Dendritic cell treated with granulocyte-macrophage colony-stimulating factor and Interleukin-4, amounts not matched to agents 40 ng/mL and 50 ng/mL, for 4 days (primary cell): ENCODE measurements around the gene KAT7.

Experiments used
- H3K27ac Mint-ChIP-seq: one replicate; pipeline ENCODE4 v1.8.0; 2022; ENCODE audit warnings: mild to moderate bottlenecking, mixed read lengths
- H3K27me3 Mint-ChIP-seq: one replicate; pipeline ENCODE4 v1.8.0; 2022; ENCODE audit warnings: mild to moderate bottlenecking, mixed read lengths
- H3K36me3 Mint-ChIP-seq: one replicate; pipeline ENCODE4 v1.8.0; 2022; ENCODE audit warnings: low read depth, mixed read lengths
- H3K4me1 Mint-ChIP-seq: one replicate; pipeline ENCODE4 v1.8.0; 2022; ENCODE audit warnings: low read depth, mixed read lengths
- H3K4me3 Mint-ChIP-seq: one replicate; pipeline ENCODE4 v1.8.0; 2022; ENCODE audit warnings: mild to moderate bottlenecking, moderate library complexity, mixed read lengths
- H3K9me3 Mint-ChIP-seq: one replicate; pipeline ENCODE4 v1.8.0; 2022; ENCODE audit warnings: mixed read lengths
- intact Hi-C: fragments of 100-400 bp; cut with micrococcal nuclease; formaldehyde crosslinking; loops from one replicate; pipeline ENCODE4 v1.15.0; 2022

The KAT7 gene

DNA sequence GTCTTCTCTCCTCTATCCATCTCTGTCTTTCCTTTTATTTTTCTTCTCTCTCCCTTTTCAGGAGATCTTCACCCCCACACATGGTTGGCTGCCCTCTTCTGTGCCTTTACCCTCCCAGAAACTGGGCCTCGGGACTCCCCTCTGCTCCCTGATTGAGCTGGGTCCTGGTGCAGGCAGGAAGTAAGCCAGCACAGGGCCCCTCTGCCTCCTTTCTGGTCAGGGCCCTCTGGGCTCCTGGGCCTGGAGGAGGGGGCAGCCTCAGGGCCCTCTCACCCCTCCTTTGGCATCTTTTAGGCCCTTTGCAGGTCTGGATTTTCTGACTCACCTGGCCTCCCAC, 80.5 kb downstream of the KAT7 start:
- H3K27me3 Mint-ChIP-seq = peaks cover 7% of the 10 kb centered on the region

DNA sequence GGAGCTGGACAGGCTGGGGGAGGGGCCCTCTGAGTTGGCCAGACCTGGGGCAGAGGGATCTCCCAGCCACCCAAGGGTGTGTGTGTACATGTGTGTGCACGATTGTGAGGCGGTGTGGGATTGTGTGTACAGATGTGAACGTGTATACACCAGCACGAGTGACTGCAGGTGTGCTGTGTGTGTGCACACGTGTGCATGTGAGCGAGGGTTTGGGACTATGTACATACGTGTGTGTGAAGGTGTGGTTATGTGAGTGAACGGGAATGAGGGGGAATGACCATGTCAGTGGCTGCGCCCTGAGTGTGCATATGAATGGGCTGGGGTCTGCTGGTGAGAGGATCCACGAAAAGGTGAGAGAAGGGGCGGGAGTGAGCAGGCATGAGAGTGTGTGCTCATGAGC, 81.8 kb downstream of the KAT7 start:
- no peak overlapping the region for H3K27ac Mint-ChIP-seq
- peaks cover 16% of the 10 kb centered on the region for H3K27me3 Mint-ChIP-seq
- peaks cover 6% of the 10 kb centered on the region for H3K4me1 Mint-ChIP-seq
- no peak overlapping the region for H3K4me3 Mint-ChIP-seq
- intact Hi-C loops = no loop called here
- H3K36me3 Mint-ChIP-seq = no peaks in the 10 kb centered on the region
- no peaks in the 10 kb centered on the region for H3K9me3 Mint-ChIP-seq

More for the DNA sequence above, 80.5 kb downstream of the KAT7 start:
- H3K9me3 Mint-ChIP-seq = no peaks in the 10 kb centered on the region
- H3K27ac Mint-ChIP-seq = no peak overlapping the region
- intact Hi-C loops = no loop called here
- peaks cover 6% of the 10 kb centered on the region for H3K4me1 Mint-ChIP-seq
- H3K4me3 Mint-ChIP-seq = no peak overlapping the region
- H3K36me3 Mint-ChIP-seq = no peaks in the 10 kb centered on the region

DNA sequence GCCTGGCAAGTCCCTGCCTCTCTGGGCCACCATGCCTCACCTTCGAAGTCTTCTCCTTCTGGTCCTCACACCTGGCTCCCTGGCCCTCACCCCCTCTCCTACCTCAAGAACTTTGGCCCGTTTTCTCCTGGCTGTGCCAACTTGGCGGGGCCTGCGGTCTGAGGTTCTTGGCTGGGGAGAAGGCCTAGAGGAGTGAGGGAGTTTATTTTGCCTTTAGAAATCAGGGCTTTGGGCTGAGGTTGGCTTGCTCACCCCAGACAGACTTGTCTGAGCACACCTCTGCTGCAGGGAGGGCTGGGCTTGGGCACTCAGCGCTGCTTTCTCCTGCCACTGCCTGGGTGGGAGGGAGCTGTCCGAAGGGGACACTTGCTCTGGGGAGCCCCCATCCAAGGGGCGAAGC, 82.7 kb downstream of the KAT7 start:
- Mint-ChIP-seq H3K36me3 (no peaks in the 10 kb centered on the region), H3K4me3 (no peak overlapping the region), H3K27me3 (peaks cover 22% of the 10 kb centered on the region), H3K9me3 (no peaks in the 10 kb centered on the region), H3K4me1 (peaks cover 6% of the 10 kb centered on the region), H3K27ac (no peak overlapping the region)
- intact Hi-C loops = no loop called here

DNA sequence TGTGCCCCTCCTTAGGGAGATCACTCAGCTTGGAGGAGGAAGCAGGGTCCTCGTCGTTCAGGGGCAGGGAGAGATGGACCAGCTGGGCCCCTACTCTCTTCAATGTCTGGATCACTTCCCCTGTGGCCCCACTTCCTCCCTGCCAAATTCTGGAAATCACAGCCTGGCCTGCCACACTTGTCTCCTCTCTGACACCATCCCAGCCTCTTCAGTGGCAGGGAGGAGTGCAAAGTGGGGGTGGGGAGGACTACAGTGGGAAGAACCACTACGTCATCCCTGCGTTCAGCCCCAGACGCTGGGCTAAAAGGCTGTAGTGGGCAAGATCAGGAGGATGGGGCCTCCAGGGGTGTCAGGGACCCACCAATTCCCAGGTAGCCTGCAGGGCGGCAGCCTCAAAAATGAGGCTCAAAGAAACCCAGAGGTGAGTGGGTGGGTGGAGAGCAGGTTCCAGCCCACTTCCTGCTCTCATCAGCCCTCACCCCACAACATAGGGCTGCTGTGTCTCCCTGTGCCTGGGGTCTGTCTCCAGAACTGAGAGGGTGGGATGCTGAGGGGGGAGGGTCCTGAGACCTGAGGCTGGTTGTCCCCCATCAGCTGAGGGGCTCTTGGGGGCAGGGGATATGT, 84.4 kb downstream of the KAT7 start:
- Mint-ChIP-seq H3K4me1 (peaks cover 6% of the 10 kb centered on the region), H3K27me3 (peaks cover 28% of the 10 kb centered on the region), H3K9me3 (no peaks in the 10 kb centered on the region), H3K27ac (no peak overlapping the region), H3K36me3 (no peaks in the 10 kb centered on the region), H3K4me3 (no peak overlapping the region)
- intact Hi-C loops = no loop called here

DNA sequence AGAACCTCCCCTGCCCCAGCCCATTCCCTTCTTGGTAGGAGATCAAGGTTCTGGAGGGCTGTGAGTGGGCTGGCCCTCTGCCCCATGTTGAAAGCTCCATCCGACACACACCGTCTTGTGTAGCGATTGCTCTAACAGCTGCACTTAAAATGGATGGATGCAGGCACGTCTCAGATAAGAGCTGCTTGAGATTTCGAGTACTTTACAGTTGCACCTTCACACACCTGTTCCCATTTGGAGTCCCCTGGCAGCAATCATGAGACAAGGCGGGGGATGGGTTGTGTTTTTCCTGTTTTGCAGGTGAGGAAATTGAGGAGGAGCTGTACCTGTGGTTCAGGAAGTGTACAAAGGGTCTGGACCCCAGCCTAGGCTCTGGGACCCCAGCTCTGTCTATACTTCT, 85.0 kb downstream of the KAT7 start:
- Mint-ChIP-seq H3K27ac (no peak overlapping the region), H3K36me3 (no peaks in the 10 kb centered on the region), H3K4me1 (peaks cover 6% of the 10 kb centered on the region), H3K4me3 (no peak overlapping the region), H3K27me3 (peaks cover 32% of the 10 kb centered on the region), H3K9me3 (no peaks in the 10 kb centered on the region)
- intact Hi-C loops = no loop called here

DNA sequence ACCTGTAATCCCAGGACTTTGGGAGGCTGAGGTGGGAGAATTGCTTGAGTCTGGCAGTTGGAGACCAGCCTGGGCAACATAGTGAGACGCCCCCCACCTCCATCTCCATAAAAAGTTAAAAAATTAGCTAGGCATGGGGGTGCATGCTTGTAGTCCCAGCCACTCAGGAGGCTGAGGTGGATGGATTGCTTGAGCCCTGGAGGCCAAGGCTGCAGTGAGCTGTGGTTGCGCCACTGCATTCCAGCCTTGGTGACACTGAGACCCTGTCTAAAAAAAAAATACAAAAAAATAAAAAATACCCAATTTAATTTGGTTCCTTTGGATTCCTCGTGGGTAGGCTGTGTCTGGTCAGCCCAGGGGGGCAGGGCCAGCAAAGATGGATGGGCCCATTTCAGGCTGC, 85.4 kb downstream of the KAT7 start:
- intact Hi-C loops = no loop called here
- Mint-ChIP-seq H3K27ac (no peak overlapping the region), H3K9me3 (no peaks in the 10 kb centered on the region), H3K4me1 (peaks cover 6% of the 10 kb centered on the region), H3K36me3 (no peaks in the 10 kb centered on the region), H3K27me3 (peaks cover 31% of the 10 kb centered on the region), H3K4me3 (no peak overlapping the region)

DNA sequence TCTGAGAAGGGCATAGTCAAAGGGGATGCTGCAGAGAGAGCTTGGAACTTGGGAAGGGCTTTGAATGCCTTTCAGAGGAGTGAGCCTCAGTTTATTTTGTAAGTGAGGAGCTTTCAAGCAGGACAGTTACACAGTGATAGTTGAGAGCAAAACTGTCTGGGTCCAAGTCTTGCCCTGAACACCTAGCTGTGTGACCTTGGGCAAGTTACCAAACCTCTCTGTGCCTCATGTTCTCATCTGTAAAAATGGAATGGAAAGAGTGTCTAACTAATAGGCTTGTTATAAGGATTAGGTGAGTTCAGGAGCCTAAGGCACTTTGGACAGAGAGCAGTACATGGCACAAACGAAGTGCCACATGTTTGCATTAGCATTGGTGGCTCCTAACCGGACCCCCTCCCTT, 86.4 kb downstream of the KAT7 start:
- intact Hi-C loops = no loop called here
- Mint-ChIP-seq H3K27me3 (peaks cover 40% of the 10 kb centered on the region), H3K4me1 (peaks cover 6% of the 10 kb centered on the region), H3K27ac (no peak overlapping the region), H3K36me3 (no peaks in the 10 kb centered on the region), H3K4me3 (no peak overlapping the region), H3K9me3 (no peaks in the 10 kb centered on the region)

DNA sequence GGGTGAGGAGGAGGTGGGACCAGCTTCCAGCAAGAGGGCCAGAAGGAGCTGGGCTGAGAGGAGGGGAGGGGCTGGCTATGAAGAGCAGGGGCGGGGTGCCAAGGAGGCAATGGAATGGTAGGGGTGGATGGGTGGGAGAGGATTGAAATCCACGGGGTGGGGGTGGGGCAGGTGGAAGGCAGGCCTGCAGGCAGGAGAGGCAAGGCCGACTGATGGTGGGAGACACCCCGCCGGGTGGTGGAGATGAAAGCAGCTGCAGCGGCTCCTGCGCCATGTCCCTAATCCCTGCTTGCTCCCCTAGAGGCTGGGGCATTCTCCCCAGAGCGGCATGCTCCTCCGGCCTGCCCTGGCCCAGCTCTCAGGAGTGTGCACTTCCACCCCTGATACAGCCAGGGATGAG, 87.2 kb downstream of the KAT7 start:
- H3K27me3 Mint-ChIP-seq = peaks cover 47% of the 10 kb centered on the region
- H3K4me3 Mint-ChIP-seq = no peak overlapping the region
- peaks cover 11% of the 10 kb centered on the region for H3K4me1 Mint-ChIP-seq
- H3K27ac Mint-ChIP-seq = no peak overlapping the region
- no peaks in the 10 kb centered on the region for H3K36me3 Mint-ChIP-seq
- H3K9me3 Mint-ChIP-seq = no peaks in the 10 kb centered on the region
- intact Hi-C loops = no loop called here

DNA sequence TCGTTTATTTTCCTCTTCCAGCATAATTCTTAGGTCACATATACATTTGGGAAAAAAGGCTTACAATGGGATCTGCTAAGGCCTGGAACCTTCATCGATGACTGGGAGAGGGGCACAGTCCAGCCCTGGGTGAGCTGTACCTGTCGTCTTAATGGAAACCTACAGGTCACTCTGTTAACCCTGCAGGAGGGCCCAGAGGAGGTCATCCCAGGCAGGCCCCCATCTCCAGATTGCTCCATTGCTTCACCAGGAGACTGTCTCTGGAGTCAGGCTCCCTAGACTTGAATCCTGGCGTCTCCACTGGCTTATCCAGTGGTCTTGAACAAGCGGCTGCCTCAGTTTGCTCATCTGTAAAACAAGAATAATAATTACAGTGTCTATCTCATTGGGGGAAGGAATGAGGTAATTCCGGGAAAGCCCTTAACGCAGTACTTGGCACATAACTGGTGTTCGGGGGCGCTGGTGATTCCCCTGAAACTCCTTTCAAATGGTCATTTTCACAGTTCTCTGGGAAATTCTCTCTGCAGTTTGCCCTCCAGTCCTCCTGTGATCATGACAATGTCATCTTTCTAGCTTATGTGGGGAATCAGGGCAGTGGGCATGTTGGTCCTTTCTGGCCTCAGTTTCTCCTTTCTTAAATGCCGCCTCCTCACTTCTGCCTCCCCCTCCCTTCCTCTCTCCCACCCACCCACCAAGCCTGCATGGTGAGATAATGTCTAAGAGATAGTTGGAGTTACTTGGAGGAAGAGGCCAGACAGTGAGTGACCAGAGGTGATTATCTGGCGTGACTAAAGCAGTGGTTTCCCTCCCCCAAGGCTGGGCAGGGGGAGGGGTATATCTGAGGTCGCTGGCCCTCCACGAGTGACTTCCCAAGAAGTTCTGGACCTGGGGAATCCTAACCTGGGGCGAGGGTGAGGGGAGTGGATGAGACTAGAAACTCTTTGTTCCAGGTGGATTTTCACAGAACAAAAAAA, 90.7 kb downstream of the KAT7 start:
- Mint-ChIP-seq H3K9me3 (no peaks in the 10 kb centered on the region), H3K27me3 (peaks cover 76% of the 10 kb centered on the region), H3K27ac (no peak overlapping the region), H3K4me3 (no peak overlapping the region), H3K36me3 (no peaks in the 10 kb centered on the region), H3K4me1 (peaks cover 8% of the 10 kb centered on the region)
- intact Hi-C loops = no loop called here

DNA sequence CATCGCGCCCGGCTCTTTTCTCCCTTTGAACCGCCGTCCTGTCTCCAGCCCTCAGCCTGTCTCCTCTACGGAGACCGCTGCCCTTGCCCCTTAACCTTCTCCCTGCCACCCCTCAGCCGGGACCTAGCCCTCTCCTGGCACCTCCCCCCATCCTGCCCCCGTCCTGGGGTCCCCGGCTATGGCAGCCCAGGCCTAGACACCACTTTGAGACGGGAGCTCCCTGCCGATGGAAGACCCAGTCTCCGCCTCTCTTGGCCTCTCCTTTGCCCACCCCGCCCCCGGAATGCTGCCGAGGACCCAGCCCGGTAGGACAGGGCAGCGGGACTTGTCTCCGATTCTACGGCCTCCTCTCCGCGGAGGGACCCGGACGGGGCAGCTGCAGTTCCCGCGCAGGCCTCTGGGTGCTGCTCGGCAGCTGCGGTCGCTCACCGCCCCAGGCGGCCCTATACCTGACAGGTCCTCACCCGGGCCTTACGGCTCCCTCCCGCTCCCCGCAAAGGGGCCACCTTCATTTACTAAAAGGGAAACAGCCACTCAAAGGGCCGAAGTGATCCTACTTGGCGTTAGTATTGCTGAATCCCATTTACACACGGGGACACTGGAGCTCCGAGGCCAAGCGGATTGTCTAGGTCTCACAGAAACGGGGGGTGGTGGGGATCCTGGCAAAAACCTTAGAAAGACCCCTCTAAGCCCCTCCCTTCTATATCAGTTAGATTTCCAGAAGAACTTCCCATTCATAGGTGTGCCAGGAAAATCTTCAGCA, 92.0 kb downstream of the KAT7 start:
- Mint-ChIP-seq H3K27ac (no peak overlapping the region), H3K4me3 (no peak overlapping the region), H3K9me3 (no peaks in the 10 kb centered on the region), H3K36me3 (no peaks in the 10 kb centered on the region), H3K4me1 (peaks cover 8% of the 10 kb centered on the region), H3K27me3 (peaks cover 75% of the 10 kb centered on the region)
- intact Hi-C loops = loop anchor here (1.0 kb wide), 1 partner anchor 116 kb away; no protein-coding TSS in a partner anchor

DNA sequence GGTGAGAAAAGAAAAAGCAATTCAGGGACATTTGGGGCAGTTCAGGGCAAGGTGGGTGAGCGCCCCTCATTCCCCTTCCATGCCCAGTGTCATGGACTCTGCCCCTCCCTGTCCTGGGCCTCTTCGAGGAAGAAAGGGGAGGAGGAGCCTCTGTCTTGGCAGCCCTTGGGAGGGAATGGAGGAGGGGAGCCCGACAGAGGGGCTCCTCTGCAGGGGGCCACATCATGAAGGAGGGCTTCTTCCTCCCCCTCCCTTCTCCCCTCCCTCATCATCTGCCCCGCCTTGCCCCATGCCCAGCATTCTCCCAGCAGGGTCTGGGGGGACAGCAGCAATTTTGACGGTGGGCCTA, 92.5 kb downstream of the KAT7 start:
- H3K4me1 Mint-ChIP-seq = peaks cover 8% of the 10 kb centered on the region
- H3K36me3 Mint-ChIP-seq = no peaks in the 10 kb centered on the region
- no peak overlapping the region for H3K4me3 Mint-ChIP-seq
- H3K27me3 Mint-ChIP-seq = peaks cover 76% of the 10 kb centered on the region
- no peaks in the 10 kb centered on the region for H3K9me3 Mint-ChIP-seq
- no peak overlapping the region for H3K27ac Mint-ChIP-seq
- intact Hi-C loops = no loop called here

DNA sequence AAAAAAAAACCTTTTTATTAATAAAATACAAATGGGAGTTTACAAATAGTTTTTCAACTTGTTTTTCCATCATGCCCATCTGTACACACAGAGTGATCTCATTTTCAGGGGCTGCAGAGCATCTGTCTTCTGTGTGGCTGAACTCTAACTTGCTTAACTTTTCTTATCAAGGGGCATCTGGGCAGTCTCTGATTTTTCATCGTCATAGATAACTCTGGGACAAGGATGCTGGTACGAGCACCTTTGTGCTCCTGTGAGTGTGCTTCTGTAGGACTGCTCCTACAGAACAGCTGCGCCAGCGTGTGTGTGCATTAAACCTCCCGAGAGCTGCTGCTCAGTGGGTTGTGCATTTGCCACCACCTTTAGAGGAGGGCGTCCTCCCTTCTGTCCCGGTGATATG, 94.0 kb downstream of the KAT7 start:
- no peak overlapping the region for H3K27ac Mint-ChIP-seq
- intact Hi-C loops = no loop called here
- H3K27me3 Mint-ChIP-seq = peaks cover 85% of the 10 kb centered on the region

More for the DNA sequence above, 94.0 kb downstream of the KAT7 start:
- no peaks in the 10 kb centered on the region for H3K9me3 Mint-ChIP-seq
- peaks cover 8% of the 10 kb centered on the region for H3K4me1 Mint-ChIP-seq
- no peak overlapping the region for H3K4me3 Mint-ChIP-seq
- H3K36me3 Mint-ChIP-seq = no peaks in the 10 kb centered on the region
